GM18498 (cell line): ENCODE measurements around the gene GMIP.

ENCODE experiments used
- ATAC-seq: cut with Tn5 transposase; IDR thresholded peaks from one replicate; pipeline ENCODE4 v1.9.1; 2021; ENCODE audit warnings: mild to moderate bottlenecking, moderate library complexity; ENCODE audit not compliant: unreplicated experiment

Gene GMIP

DNA sequence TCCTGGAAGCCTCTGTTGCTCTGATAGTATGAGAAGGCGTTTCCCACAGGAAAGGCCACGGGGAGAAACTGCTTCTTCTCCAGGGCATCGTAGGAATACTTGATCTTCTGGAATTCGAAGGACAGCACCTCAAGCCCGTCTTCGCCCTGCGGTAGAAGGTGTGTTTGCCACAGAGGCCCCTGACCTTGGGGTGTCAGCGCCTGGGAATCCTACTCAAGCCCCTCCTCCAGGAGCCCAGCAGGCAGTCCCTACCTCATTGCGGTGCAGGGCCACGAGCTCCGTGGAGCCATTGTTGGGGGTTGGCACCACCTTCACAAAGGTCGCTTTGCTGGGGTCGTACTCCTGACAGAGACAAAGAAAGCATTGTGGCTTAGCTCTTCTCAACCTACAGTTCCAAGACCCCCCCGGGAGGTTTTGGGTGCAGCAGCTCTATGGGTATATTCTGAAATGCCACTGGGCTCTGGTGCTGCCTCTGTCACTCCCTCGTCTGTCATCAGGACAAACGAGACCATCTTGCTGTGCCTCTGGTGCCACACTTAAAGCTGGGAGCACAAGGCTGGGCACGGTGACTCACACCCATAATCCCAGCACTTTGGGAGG, 16.3 kb upstream of the GMIP start:
- no peak for ATAC-seq

DNA sequence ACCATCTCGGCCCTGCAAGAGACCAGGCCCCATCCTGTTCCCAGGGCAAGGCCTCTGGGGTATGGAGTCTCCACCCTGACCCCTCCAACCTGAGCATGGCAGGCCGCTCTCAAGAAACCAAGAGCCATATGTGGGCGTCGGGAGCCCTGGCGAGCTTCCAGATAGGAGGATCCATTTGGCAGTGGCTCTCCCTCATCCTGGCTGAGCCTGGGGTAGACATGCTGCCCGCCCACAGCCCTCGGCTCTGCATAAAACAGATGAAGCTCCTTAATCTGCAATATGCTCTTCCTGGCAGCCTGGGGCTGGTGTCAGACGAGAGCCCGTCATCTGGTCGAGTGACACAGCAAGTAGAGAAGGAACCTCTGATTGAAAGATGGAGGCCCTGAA, 13.9 kb upstream of the GMIP start:
- ATAC-seq: no peak

DNA sequence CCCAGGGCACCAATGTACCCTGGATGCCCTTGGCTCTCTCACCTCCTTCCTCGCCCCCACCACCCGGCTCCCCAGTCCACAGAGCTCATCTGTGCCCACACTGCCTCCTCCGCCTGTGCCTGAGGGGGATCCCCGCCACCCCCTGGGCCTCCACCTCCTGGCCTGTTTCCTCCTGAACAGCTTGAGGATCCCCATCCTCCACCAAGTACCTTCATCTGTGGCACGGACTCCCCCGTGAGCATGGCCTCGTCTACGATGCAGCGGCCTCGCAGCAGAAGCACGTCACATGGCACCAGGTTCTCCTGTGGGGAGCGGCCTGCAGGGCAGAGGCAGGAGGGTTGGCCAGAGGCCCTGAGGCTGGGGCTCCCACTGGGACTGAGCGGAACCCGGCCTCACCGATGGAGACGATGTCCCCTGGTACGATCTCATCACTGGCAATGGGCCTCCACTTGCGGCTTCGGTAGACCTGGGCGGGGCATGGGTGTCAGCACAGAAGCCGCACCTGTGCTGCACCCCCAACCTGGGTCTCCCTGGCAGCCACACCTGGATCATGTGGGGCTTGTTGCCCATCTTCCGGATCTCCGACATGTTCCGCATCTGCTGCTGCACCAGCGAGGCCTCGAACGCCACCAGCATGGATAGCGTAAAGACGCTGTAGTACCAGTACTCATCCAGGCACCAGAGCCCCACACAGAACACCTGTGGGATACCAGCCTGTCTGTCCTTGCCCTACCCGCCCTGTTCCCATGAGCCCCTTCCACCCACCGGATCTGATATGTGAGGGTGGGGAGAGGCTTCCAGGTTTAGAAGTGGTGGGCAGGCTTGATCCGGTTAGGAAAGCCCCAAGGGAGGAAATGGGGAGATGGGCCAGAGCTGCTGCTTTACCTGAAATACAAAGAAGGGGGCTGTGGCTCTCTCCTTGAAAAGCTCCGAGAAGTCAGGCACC, 13.3 kb upstream of the GMIP start:
- no peak for ATAC-seq

DNA sequence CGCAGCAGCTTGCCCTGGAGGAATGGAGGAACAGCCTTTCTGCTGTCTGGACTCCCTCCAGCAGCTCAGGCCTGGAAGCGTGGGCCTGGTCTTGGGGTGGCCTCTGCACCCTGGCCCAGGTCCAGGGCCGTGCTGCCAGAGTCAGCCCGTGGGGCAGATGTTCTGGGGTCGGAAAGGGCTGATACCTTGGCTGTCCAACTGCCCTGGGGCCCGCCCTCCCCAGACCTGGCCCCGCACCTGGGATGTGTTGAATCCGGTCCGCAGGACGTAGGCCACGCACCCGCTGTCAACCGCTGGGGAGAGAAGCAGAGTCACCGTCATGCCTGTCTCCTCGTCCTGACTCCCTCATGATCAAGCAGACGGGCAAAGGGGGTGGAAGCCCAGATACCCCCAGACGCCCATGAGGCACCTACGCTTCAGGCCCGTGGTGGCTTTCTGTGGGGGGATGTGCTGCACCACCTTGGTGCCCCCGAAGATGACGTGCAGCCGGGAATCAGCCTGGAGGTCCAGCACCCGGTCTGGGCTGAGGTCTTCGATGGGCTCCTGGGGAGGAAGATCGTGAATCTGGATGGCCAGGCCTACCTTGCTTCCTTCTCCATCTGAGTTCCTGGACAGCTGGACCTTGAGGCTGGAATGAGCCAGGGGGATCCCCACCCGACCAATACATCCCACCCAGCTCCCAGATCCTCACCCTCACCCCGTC, 12.3 kb upstream of the GMIP start:
- ATAC-seq: no peak

DNA sequence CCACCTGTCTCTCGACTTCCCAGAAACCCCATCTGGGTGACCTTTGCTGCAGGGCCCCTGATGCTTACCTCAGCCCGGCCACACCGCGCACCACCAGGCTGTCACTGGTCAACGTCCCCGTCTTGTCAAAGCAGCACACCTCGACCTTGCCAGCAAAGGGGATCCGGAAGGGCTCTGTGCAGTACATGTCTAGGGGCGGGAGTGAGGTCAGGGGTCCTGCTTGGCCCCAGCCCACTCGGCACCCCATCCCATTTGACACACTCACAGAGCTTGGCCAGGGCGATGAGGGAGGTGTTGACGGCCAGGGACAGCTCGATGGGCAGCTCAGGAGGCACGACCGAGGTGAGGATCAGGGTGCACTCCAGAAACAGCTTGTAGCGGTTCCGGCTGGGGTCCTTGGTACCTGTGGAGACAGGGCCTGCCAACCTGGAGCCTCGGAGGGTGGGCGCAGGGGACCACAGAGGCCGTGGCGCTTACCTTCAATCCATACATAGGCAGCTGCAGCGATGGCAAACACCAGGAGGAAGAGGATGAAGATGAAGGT, 11.7 kb upstream of the GMIP start:
- no peak for ATAC-seq

DNA sequence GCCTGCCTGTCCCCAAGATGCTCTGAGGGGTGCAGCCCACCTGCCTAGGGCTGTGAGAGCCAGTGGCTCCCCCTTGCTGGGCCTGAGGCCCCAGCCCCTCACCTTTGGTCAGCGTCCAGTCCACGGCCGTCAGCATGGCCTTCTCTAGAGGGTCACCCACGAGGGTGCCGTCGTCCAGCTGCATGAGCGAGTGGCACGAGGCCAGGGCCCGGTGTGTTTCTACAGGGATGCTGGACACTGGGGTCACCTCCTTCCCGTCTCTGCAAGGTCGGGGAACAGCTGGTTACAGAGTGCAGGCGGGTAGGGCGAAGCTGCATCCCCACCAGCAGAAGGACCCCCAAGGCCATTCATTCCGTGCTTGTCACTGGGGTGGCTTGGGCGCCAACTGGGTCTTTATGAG, 11.0 kb upstream of the GMIP start:
- no peak for ATAC-seq

DNA sequence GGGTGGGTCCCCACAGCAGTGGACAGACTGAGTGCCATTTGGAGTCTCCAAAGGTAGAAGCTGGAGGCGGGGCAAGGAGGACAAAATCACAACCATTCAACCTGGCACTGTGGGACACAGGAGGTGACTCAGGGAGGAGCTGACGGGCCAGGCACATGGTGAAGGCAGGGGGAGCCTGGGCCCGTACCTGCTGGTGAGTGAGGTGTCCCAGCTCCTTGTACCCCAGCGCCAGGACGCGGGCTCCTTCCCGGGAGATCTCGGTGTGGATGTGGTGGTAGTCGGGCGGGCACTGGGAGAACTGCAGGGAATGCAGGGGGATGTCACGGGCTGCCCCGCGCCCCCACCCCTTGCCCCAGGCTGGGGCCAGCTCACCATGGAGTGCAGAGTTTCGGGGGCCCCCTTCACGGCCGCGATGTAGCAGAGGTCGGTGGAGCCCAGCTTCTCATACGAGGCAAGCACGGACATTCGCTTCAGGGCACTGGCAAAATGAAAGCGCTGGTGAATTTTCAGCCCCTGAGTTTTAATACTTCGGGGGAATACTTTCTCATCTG, 10.2 kb upstream of the GMIP start:
- no peak for ATAC-seq

DNA sequence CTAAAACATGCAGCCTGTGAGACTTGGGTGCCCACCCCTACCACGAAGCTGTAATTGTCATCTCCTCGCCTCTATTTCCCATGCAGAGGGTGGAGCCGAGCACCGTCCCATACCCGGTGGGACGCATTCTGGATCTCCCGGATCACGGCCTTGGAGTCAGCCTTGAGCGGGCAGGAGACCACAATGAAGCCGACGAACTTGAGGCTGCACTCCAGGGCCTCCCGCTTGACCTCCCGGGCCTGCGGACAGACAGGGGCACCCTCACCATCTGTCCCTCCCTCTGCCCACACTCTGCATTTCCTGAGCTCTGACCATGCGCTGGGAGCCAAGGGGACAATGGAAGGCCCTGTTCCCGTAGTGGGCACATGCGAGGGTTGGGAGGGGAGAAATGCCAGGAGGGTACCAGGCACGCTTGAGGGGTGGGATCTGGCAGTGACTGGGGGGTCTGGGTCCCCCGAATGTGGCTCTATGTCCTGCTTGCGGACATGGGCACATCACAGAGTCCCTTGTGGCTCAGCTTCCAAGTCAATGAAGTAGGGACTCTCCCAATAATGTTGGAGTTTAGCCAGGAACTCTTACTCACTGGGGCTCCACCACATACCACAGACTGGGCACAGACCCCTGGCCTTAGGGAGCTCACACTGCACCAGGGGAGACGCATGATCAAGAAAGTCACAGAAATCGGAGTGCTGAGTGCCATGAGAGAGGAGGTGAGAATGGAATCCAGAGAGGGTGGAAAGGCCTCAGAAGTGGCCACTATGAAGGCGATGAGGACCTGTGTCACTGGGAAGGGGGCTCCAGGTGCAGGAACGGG, 9.2 kb upstream of the GMIP start:
- no peak for ATAC-seq

DNA sequence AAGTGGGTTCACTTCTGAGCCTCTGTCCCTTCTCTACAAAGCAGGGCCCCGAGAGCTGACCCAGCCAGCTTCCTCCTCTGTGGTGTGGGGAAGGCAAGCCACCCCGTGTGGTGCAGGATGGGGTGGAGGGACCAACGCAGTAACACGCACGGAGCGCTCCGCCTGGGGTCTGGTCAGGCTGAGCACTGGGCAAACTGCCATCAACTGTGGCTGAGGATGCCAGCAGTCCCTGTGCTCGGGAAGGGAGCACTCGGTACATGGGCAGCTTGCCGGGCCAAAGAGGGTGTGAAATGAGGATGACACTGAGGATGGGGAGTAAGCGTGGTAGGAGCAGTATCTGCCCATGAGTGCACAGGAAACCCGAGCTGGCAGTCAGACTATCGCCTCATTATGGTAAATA, 7.6 kb upstream of the GMIP start:
- no peak for ATAC-seq

DNA sequence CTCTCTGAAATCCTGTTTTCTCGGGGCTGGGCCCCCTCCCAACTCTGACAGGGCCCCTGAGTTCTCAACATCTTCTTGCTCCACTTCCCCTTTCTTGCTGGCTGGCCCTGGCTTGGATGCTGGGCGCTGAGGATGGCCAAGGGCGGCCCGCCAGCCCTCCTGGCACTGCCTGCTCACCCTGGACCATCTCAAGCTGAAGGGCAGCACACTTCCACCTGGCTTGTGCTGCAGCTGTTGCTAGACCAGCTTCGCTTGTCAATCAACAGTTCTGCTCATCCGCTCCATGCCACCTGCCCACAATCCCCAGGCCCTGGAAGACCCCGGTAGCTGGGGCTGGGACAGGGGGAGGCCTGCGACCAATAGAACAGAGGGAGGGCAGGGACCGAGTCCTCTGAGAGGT, 6.9 kb upstream of the GMIP start:
- ATAC-seq: no peak

DNA sequence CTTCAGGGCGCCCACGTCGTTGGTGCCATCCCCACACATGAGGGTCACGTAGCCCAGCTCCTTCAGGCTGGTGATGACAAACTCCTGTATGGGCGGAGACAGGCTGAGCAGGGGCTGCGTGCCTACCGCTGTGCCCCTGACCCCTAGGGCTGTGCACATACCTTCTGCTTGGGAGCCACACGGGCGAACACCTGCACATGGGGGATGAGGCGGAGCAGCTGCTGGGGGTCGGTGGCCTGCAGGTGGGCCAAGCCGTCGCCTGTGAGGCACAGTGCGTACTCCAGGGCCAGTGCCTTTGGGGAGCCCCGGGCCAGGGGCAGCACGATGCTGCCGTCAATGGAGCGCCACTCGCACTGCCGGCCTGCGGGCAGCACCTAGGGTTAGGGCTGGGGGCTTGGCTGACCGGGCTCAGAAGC, 6.1 kb upstream of the GMIP start:
- no peak for ATAC-seq

DNA sequence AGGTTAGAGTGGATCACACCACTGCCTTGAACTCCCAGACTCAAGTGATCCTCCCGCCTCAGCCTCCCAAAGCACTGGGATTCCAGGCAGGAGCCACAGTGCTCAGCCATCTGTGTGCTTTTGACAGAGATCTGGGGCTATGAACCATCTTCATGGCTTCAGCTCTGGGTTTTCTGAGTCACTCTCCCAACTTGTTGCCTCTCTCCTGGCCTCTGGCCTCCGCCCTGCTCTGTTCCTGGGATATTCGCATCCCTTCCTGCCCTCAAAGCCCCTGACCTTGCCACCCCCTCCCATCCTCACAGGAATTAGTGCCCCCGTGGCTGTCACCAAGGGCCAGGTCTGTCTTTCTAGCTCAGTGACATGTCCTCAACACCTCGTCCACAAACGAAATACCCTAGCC, 5.7 kb upstream of the GMIP start:
- ATAC-seq: no peak

DNA sequence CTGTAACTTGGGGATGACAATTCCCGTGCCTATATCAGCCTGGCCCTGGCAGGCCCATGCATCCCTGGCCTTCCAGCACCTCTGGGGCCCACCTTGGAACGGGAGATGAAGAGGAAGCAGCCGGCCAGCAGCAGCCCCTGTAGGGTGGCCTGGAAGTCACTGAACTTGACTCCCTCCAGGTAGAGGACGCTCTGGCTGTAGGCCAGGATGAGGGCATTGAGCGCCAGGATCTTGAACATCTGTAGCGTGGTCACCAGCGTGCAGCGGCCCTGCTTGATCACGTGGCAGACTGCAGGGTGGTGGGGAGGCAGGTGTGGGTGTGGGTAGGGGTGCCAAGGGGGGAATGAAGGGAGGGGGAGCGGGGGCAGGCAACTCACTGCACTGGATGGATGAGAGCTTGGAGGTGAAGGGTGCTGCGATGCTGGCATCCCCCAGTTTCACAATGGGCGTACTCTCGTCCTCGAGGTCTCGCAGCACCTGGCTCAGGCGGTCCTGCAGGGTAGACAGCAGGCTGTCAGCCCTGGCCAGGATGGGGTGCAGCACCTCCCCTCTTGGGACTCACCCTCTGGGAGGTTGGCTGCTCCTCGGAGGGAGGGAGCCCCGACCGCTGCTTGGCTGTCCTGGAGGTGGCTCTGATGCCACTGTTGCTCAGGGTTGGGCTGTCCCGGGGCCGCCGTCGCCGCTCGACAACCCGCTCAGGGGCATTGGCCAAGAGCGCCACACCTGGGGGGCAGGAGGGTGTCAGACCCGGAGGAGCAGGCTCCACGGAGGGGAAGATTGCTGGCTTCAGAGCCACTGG, 3.8 kb upstream of the GMIP start:
- ATAC-seq: no peak

DNA sequence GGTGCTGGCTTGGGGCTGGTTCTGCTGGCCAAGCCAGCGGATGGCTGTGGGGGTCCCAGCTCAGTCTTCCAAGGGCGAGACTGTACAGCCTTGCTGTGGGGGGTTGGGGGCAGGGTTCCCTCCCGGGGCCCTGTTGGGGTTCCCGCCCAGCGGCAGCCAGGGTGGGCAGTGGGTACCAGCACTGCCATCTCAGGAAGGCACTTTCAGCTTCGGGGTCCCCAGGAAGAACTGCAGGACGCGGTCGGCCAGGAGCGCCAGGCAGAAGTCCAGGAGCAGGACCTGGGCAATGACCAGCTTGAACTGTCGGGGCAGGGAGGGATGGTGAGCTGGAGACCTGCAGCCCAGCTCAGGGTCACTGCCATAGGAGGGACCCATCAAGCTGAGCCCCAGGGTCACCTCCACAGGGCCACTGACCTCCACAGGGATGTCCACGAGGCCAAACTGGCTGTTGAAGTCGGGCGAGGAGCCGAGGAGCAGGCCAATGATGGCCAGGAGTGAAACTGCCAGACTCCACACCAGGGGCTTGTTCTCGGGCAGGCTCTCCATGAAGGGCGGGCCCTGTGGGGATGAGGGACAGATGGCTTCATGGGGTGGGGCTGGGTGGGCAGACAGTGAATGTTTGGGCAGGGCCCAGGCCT, 1.9 kb upstream of the GMIP start:
- ATAC-seq: no peak

DNA sequence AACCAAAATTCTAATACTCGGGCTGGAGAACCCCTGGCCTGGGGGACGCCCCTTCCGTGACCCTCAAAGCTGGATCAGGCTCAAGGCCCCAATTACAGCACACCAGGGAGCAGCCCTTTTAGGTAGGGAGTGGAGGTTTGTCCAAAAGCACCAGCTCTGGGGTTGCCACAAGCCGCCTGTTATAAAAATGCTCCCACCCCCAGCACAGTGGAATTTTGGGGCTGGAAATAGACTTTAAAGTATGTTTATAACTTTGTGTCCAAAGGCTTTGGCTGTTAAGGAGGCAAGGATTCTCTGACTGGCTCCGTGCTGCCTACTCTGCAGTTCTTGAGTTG, 564 bp upstream of the GMIP start:
- ATAC-seq: no peak

DNA sequence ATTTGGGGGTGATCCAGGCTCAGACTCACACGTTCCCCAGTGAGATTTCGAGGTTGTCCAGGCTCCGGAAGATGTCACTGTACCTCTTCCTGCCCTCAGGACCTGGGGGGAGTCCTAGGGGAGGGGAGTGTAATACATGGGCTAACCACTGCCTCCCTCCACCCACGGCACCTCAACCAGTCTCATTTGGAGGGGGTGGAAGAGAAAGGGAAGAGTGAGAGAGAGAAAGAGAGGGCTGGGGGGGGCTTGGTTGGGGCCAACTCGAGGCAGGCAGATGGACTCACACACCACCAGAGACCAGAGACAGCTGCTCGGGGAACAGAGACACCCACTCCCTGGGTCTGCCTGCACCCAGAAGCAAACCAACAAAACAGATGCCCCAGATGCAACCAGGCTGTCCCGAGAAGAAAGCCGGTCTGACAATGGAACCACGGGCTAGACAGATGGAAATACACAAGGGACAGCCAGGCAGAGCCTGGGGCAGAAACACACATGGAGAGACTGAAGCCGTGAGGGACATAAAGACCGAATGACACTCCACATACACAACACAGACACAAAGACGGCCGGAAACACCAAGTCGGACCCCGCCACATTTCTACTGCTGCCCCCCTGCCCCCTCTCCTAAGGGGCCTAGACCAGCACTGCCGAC, 825 bp downstream of the GMIP start:
- ATAC-seq: peak; percentile 25

DNA sequence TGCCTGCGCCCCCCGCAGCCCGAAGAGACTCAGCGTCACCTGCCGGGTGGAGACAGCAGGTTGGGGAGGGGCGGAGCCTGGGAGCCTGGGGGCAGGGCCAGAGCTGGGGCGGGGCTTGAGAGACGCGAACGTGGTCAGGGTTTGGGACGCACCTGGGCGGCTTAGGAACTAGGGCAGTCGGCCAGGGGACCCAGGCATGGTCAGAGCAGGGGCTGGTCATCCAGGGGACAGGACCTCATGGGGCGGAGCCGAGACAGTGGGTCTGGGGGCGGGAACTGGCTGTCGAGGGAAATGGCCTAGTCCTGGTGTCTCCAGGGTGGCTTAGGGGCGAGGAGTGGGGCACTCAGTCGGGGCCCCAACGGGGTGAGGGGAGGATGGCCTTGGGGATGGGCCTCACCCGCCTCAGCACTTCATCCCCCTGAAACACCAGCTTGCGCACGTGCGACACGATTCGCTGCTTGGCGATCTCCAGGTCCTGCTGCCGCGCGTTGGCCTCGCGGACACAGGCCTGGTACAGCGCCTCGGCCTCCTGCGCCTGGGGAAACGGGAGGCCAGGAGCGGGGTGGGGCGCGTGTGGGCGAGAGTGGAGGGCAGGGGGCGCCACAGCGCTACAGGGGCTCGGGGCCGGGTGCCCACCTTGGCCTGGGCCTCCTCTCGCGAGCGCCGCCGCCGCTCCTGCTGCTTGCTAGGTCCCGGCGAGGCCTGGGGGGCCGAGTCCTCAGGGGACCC, 5.8 kb downstream of the GMIP start:
- ATAC-seq: no peak

DNA sequence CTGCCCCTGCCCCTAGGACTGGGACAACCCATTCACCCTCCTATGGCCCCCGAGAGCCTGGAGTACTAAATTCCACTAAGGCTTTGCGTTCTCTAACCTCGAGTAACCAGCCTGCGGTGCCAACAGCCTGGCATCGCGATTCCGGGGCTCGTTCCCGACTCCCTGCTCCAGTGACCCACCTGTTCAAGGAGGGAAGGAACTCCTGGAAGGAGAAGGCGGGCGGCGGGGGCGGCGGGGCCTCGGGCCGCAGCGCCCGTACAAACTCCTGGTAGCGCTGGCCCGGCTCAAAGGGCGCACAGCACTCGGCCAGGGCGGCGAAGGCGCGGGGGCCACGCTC, 6.3 kb downstream of the GMIP start:
- ATAC-seq: no peak
